Stimulated activated CD4-positive, alpha-beta T cell treated with anti-CD3 and anti-CD28 coated beads, Interleukin-12 subunit alpha, Interleukin-12 subunit beta, amount 100 ng/mL, for 4 hours (primary cell): ENCODE measurements around the gene ZSWIM4.

Experiments
- DNase-seq: peaks from one replicate; pipeline ENCODE4 v3.0.0-alpha.2; 2020

ZSWIM4 gene

DNA sequence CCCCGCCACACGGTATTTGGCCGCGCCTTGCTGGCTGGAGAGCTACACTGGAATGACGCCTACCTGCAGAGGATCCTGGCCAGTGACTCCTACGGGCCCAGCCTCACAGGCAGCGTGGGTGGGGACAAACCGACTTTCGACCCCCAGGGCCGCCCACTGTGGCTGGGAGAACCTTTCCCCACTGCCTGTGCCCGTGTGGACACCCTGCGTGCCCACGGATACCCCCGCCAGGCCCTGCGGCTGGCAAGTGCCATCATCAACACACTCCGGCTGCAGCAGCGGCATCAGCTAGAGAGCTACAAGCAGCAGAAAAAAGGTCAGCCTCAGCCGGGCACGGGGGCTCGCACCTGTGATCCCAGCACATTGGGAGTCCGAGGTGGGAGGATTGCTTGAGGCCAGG is 19.3 kb downstream of the ZSWIM4 start:
- no peak for DNase-seq

DNA sequence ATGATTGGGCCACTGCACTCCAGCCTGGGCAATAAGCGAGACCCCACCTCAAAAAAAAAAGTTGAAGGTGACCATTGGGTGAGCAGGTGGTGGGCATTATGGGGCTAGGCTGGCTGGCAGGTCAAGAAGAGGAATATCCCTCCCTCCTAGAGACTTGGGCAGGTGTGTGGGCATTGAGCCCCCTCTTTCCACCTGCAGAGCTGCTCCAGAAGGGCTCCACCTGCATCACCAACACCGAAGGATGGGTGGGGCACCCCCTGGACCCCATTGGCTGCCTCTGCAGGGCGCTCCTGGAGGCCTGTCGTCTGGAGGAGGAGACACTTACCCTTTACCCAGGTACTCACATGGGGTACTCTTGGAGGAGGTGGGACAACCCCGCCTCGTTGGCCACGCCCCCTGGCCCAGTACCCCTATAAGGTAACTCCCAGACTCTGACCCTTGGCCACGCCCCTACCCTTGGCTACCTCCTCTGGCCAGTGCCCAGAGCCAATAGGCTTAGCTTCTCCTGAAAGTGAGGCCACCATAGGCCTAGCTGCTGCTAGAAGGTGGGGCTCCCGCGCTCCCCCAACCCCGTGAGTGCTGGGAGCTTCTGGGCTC is 21.9 kb downstream of the ZSWIM4 start:
- DNase-seq, result no peak

GRCh38 chr19:13817615-13818371 is 22.6 kb downstream of the ZSWIM4 start:
- DNase-seq, result no peak

DNA sequence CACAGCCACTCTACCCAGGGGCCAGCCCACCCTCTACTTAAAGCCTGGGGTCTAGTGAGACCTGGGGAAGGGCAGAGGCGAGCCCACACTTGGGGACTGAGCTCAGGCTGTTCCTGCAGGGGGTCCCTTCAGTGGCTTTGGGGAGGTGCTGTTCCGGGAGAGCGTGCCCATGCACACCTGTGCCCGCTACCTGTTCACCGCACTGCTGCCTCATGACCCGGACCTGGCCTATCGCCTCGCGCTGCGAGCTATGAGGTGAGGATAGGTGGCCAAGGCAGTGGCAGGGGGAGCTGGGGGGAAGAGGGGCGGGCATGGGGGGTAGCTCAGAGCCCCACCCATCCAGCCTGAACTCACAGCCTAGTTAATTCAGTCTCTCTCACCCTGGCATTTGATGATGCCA is 24.0 kb downstream of the ZSWIM4 start:
- DNase-seq, result no peak

DNA sequence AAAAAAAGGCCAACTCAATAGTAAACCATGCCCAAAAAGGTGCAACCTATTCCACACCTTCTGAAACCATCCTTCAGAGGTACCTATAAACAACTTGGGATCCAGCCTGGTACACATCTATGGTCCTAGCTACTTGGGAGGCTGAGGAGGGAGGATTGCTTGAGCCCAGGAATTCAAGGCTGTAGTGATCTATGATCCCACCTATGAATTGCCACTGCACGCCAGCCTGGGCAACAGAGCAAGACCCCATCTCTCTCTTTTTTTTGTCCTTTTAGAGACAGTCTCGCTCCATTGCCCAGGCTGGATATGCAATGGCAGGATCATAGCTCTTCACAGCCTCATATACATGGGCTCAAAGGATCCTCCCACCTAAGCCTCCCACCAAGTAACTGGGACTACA is 26.0 kb downstream of the ZSWIM4 start:
- no peak for DNase-seq

DNA sequence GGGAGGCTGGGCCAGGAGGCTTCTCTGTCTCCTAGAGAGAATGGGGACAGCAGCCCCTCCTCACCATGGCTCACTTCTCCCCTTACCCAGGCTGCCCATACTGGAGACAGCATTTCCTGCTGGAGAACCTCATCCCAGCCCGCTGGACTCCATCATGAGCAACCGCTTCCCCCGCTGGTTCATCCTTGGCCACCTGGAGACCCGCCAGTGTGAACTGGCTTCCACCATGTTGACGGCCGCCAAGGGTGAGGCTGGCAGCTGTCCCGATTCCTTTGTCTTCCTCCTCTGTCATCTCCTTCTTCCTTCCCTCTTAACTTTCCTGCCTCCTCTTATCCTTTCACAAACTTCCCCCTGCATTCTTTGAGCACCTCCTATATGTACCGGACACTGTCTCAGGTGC is 28.0 kb downstream of the ZSWIM4 start:
- no peak for DNase-seq

DNA sequence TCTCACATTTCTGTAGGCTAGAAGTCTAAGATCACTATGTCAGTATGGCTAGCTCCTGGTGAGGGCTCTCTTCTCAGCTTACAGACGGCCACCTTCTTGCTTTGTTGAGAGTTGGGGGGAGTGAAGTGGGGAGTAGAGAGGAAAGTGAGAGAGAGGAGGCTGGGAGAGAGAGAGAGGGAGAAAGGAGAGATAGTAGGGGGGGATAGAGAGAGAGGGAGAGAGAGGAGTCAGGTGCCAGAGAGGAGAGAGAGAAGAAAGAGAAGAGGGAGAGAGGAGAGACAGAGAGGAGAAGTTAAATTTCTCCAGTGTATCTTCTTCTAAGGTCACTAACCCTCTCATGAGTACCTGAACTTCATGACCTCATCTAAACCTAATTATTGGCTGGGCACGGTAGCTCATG is 28.7 kb downstream of the ZSWIM4 start:
- no peak for DNase-seq

DNA sequence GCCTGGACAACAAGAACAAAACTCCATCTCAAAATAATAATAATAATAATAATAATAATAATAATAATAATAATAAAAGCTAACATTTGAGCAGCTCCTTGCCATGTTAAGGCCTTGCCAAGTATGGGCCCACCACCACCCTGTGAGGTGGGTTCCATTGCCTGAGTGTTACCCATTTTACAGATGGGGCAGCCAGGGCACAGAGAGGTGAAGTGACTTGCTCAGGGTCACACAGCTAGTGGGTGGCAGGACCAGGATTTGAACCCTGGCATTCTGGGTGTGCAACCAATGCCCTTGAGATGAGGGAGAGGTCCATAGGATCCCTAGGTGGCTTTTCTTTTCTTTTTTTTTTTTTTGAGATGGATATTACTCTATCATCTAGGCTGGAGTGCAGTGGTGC is 29.5 kb downstream of the ZSWIM4 start:
- no peak for DNase-seq

DNA sequence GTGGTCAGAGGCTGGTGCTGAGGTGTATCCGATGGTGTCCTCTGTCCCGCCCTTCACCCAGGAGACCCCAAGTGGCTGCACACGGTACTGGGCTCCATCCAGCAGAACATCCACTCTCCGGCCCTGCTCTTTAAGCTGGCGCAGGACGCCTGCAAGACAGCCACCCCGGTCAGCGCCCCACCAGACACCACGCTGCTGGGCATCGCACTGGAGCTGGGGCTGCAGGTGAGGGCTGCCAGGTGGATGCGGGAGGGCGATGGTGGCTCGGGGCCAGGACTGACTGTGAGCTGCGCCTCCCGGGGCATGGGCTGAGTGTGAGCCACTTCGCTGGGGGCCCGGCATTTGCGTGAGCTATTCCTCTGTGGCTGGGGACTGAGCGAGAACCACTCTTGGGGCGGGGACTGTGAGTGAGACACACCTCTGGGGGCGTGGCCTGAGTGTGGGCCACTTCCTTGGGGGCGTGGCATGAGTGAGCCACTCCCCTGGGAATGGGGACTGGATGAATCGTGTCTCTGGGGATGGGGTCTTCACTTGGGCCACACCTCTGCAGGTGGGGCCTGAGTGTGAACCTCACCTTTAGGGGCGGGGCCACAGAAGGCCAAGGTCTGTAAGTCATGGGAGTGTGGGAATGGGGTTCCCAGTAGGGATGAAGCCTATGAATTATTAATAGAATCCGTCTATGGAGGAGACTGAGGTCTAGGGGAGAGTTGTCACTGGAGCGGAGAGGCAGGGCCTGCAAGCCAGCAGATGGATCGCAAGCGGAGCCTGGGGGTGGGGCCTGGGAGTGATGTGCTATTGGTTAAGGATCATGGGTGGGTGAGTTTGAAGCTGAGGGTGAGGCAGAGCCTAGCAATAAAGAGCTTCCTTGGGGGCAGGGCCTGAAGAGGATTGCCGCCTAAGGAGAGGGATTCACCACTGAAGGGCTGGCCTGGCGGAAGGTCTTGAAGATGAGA is 30.5 kb downstream of the ZSWIM4 start:
- no peak for DNase-seq

DNA sequence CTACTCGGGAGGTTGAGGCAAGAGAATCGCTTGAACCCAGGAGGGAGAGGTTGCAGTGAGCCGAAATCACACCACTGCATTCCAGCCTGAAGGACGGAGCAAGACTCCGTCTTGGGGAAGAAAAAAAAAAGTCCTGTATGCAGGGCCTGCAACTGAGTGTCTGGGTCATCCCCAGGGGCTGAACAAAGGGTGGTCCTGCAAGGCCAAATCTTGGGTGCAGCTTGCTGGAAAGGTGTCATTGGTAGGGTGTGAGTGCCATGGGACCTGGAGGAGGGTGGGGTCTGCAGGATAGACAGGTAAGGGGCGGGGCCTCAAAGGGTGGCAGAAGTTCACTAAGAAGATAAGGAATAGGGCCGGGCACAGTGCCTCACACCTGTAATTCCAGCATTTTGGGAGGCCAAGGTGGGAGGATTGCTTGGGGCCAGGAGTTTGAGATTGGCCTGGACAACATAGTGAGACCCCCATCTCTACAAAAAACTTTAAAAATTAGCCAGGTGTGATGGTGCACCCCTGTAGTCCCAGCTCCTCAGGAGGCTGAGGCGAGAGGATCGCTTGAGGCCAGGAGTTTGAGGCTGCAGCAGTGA is 31.5 kb downstream of the ZSWIM4 start:
- no peak for DNase-seq

GRCh38 chr19:13827656-13828055 is 32.4 kb downstream of the ZSWIM4 start:
- no peak for DNase-seq

- DNase-seq, result no peak
Measured at GRCh38 chr19:13830114-13830740, 35.0 kb downstream of the ZSWIM4 start.

DNA sequence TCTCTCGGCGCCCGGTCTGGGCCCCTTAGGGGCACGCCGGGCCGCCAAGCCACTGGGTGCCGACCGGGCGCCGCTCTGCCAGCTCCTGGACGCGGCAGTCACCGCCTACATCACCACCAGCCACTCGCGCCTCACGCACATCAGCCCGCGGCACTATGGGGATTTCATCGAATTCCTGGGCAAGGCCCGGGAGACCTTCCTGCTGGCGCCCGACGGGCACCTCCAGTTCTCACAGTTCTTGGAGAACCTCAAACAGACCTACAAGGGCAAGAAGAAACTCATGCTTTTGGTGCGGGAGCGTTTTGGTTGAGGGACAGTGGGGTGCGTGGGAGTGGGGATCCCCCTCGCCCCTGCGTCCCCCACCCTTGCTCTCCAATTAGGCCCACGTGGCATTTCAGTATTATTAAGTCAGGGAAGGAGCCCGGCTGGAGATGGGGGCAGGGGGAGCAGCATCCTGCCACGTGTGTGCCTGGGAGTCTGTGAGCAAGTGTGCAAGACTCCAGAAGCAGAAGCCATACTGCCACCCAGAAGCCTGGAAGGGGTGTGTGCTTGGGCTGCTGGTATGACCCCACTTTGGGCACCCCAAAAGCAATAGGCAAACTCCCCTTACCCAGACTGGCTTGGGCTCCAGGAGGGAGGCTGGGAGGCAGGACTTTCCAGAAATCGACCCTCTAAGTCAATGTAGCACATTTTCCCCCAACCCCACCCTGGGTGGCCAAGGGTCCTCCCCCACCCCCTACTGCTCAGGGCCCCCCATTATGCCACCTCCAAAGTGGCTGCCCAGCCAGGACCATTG is 35.7 kb downstream of the ZSWIM4 start:
- DNase-seq, result no peak

DNA sequence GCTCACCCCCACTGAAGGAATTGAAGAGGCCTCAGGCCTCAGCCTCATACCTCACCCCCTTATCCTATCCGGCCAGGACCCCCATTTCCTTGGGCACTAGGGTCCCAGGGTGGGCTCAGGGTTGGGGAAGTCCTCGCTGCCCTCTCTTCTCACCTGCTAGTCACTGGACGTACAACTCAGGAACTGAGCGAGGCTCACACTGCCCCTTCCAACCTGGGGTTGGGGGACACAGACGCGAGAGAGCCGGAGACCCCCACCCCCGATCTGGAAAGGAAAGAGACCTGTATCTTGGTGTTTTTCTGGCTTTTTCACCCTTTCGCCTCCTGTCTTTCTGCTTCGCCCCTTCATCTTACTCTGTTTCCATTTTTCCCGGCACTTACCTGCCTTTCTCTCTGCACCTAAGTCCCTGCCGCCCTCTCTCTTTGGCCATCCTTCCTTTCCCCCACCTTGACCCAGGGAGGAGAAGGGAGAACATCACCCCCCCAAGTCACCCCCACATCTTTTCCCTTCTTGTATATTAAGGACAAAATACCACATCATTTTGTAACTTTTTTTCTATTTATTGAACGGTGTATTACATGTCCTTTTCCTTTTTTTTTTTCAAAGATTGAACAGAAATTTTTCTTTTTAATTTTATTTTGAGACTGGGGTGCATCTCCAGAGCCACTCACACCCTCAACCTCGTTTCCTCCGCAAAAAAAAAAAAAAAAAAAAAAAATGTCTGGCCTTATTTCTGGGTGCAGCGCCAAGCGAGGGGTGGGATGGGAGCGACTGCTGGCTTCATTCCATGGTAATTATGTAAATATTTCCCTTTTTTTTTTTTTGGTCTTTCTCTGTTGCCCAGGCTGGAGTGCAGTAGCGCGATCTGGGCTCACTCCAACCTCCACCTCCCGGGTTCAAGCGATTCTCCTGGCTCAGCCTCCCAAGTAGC is 36.6 kb downstream of the ZSWIM4 start:
- DNase-seq, result no peak

DNA sequence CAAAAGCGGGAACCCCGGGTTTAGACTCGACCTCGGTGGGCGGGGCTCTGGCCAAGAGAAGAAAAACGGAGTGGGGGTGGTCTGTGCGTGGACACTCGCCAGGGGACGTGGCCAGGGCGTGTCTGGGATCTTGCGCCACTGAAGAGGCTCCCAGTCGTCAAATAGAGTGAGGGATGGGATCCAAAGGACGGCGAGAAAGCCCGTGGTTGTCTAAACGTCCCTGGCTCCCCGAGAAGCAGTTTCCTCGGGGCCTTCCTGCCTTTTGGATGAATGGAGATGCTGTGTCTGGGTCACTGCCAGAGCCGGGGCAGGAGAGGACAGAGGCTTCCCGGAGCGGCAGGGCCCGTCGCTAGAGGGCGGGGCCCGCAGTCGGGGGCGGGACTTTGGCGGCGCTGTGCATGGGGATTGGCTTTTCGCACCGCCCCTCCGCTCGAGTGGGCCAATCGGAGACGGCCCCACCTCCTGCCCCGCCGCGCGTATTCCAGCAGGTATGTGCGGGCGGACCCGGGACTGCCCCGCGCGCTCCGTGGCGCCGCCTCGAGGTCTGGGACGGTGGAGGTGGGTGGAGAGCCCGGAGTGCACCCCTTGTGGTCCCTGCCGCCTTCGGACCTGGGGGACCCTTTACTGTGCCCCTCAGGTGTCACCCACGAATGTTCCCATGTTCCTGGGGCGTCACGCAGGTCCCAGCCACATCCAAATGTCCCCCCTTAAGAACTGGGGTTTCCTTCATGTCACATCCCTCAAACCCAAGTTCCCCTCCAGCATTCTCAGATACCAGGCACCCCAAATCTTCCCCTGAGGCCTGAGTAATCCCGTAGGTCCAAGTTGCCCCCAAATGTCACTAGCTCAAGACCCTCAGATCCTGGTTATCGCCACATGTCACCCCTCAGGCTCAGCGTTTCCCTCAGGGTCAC is 38.3 kb downstream of the ZSWIM4 start:
- DNase-seq, result peak; percentile 93

DNA sequence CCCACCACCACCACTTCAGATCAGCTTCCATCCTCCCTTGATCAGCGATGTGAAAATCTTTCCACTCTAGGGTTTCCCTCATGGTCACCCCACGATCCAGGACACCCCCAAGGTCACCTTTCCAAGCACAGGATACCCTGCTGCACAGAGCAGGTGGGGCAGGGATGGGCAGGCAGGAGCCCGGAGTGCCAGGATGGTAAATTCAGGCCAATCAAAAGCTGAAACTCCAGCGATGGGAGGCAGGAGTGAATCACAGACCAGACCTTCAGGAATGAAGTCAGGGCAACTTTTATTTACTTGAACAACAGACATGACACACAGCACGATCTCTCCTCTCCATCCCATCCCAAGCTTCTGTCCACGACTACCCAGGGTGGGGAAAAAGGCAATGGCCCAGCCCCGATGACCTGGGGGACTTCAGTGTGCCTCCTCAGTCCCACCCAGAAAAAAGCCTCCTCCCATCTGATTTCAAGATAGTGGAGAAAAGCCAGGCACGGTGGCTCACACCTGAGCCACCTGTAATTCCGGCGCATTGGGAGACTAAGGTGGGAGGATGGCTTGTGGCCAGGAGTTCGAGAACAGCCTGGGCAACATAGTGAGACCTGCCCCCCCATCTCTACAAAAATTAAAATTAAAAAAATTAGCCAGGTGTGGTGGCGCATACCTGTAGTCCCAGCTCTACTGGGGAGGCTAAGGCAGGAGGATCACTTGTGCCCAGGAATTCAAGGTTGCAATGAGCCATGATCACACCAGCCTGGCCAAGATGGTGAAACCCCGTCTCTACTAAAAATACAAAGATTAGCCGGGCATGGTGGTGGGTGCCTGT is 39.2 kb downstream of the ZSWIM4 start:
- DNase-seq, result no peak

DNA sequence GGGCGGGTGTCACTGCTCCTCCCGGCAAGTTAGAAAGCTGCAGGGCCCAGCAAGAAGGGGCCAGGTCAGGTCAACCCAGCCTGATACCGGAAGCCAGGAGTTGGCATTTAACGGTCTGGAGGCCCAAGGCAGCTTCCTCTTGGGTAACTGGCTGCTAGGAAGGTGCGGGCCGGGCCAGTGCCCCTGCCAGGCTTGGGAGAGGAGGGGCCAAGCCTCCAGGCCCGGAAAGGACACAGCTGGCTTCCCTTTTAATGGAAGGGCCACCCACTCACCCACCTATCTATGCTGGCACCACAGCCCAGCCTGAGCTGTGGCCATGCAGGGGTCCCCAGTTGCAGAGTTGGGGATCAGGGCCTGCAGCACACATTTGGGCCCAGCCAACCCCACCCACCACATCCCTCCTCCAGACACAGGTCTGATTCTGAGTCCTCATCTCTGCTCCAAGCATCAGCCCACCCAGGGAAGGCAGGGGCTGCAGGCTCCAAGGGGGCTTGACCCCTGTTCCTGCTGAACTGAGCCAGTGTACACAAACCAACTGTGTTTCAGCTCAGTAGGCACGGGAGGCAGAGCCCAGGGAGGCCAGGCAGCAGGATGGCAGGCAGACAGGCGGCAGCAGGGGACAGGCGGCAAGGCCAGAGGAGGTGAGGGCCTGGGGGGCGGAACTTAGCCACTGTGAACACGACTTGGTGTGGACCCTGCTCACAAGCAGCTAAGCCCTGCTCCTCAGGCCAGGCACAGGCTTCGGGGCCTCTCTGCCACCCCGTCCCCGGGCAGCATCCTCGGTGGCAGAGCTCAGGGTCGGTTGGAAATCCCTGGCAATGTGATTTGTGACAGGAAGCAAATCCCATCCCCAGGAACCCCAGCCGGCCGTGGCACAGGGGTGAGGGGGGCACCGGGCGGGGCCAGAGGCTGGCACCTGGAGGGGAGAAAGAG is 40.8 kb downstream of the ZSWIM4 start:
- DNase-seq, result no peak
